ENCODE results near the gene CDON. TPM values are rescaled to one million over a fixed set of nuclear protein-coding genes. Genes with fewer than 3 reads are reported as not detected.

The CDON gene
- total and polyA plus RNA-seq, 9 donors: 15.0 to 211 (median 124) TPM

- no peaks in the 10 kb centered on the region for H3K9me3 ChIP-seq
- H3K27me3 ChIP-seq: no peaks in the 10 kb centered on the region
- H3K27ac ChIP-seq: no peak overlapping the region
- TF ChIP-seq POLR2A (IDR thresholded peaks at IDR 0.05) (no peak), EP300 (IDR thresholded peaks at IDR 0.05) (no peak), CTCF (IDR thresholded peaks at IDR 0.05) (no peak)
- H3K4me3 ChIP-seq: no peak overlapping the region
- 84 to 88% (median 87%) methylated on average over 1 of the region's 1 CpG for WGBS, 3 donors
- intact Hi-C loops (cut with DNase I): no loop called here
- no peaks in the 10 kb centered on the region for H3K4me1 ChIP-seq (ENCODE audit: insufficient read depth)
- DNase-seq: no peak
- no peaks in the 10 kb centered on the region for H3K36me3 ChIP-seq
Observed at GRCh38 chr11:126088999-126089398, 26.3 kb upstream of the CDON start.

GRCh38 chr11:126086248-126086647 lies 23.6 kb upstream of the CDON start:
- no peak for TF ChIP-seq EP300 (IDR thresholded peaks at IDR 0.05)
- TF ChIP-seq POLR2A (IDR thresholded peaks at IDR 0.05): no peak
- no peak for TF ChIP-seq CTCF (IDR thresholded peaks at IDR 0.05)
- H3K9me3 ChIP-seq: no peaks in the 10 kb centered on the region
- 77 to 87% (median 79%) methylated on average over 5 of the region's 5 CpGs for WGBS, 3 donors
- no peaks in the 10 kb centered on the region for H3K4me1 ChIP-seq (ENCODE audit: insufficient read depth)
- H3K4me3 ChIP-seq: no peak overlapping the region
- intact Hi-C loops (cut with DNase I): no loop called here
- H3K27me3 ChIP-seq: no peaks in the 10 kb centered on the region
- no peak overlapping the region for H3K27ac ChIP-seq
- H3K36me3 ChIP-seq: no peaks in the 10 kb centered on the region
- DNase-seq: no peak

DNA sequence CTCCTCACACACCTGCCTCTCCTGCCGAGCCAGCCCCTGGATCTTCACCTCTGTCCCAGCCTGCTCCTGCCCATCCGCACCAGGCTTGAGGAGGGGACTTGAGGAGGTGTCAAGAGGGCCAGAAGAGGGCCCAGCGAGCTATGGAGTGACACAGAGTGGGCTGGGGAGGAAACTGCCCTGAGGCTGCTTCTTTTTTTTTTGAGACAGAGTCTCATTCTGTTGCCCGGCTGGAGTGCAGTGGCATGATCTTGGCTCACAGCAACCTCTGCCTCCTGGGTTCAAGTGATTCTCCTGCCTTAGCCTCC lies 21.9 kb upstream of the CDON start:
- no peak overlapping the region for H3K27ac ChIP-seq
- 85 to 94% (median 85%) methylated on average over 4 of the region's 4 CpGs for WGBS, 3 donors
- peaks cover 4% of the 10 kb centered on the region for H3K4me1 ChIP-seq (ENCODE audit: insufficient read depth)
- intact Hi-C loops (cut with DNase I): no loop called here
- no peak overlapping the region for H3K4me3 ChIP-seq
- TF ChIP-seq POLR2A (IDR thresholded peaks at IDR 0.05): no peak
- TF ChIP-seq CTCF (IDR thresholded peaks at IDR 0.05): no peak
- no peak for TF ChIP-seq EP300 (IDR thresholded peaks at IDR 0.05)
- no peaks in the 10 kb centered on the region for H3K27me3 ChIP-seq
- DNase-seq: no peak
- H3K36me3 ChIP-seq: no peaks in the 10 kb centered on the region
- H3K9me3 ChIP-seq: no peaks in the 10 kb centered on the region

DNA sequence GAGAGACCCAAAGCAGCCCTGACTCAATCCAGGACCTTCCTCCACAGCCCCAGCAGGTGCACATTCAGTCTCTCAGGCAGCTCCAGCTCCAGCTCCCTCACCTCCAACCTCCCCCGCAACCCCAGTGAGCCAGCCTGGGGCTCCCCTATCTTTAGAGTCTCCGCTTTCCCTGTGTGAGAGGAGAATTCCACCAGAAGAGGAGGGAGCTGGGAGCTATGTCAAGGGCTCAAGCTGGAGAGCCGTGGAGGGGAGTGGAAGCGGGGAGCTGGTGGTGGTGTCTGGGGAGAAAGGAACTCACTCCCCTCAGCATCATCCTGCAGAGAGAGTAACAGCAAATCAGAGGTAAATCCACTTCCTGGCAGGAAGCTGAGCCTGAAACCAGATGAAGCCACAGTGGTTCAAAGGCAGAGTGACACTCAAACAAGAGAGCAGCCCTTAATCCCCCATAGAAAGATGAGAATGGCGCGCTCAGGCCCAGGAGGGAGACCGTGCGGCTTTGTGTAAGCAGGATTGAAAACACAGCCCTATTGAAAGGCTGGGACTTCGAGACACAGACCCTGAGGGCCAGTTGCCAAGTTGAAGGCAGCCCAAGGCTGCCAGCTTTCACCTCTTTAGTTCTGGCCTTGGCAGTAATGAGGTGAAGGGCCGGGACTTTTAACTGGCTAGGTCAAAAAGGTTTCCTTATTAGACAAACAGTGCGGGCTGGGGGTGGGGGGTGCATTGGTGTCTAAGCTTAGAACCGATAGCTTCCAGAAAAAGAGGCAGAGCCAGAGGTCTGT lies 21.4 kb upstream of the CDON start:
- no peak for TF ChIP-seq EP300 (IDR thresholded peaks at IDR 0.05)
- no peak for TF ChIP-seq POLR2A (IDR thresholded peaks at IDR 0.05)
- TF ChIP-seq CTCF (IDR thresholded peaks at IDR 0.05): no peak
- no peak overlapping the region for H3K4me3 ChIP-seq
- no peaks in the 10 kb centered on the region for H3K9me3 ChIP-seq
- H3K4me1 ChIP-seq (ENCODE audit: insufficient read depth): peaks cover 8% of the 10 kb centered on the region
- no peaks in the 10 kb centered on the region for H3K27me3 ChIP-seq
- H3K36me3 ChIP-seq: no peaks in the 10 kb centered on the region
- intact Hi-C loops (cut with DNase I): no loop called here
- H3K27ac ChIP-seq: no peak overlapping the region
- 69 to 79% (median 71%) methylated on average over 12 of the region's 12 CpGs for WGBS, 3 donors
- no peak for DNase-seq
